ENCODE data around the gene RASA3. TPM values are rescaled to one million over a fixed set of nuclear protein-coding genes. Genes with fewer than 3 reads are reported as not detected.
"Not testable (repeated sequence)": the region's sequence is repeated elsewhere in the genome, so short reads cannot be mapped to it uniquely, and the experiment has no call there.

Gene RASA3
- total RNA-seq, 4 donors from 2014 or later, result 29.5 to 38.1 (median 34.6) TPM

- TF ChIP-seq, protein P1, sequence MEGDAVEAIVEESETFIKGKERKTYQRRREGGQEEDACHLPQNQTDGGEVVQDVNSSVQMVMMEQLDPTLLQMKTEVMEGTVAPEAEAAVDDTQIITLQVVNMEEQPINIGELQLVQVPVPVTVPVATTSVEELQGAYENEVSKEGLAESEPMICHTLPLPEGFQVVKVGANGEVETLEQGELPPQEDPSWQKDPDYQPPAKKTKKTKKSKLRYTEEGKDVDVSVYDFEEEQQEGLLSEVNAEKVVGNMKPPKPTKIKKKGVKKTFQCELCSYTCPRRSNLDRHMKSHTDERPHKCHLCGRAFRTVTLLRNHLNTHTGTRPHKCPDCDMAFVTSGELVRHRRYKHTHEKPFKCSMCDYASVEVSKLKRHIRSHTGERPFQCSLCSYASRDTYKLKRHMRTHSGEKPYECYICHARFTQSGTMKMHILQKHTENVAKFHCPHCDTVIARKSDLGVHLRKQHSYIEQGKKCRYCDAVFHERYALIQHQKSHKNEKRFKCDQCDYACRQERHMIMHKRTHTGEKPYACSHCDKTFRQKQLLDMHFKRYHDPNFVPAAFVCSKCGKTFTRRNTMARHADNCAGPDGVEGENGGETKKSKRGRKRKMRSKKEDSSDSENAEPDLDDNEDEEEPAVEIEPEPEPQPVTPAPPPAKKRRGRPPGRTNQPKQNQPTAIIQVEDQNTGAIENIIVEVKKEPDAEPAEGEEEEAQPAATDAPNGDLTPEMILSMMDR (IDR thresholded peaks at IDR 0.05), result no peak
- TF ChIP-seq POLR2A (IDR thresholded peaks at IDR 0.05; ENCODE audit: low read depth) (no peak), EP300 (IDR thresholded peaks at IDR 0.05) (no peak)
- no peaks in the 10 kb centered on the region for H3K27me3 ChIP-seq
- H3K4me3 ChIP-seq, result no peak overlapping the region
- no peak for DNase-seq (ENCODE audit: extremely low spot score)
- 81% methylated on average over 7 of the region's 7 CpGs for WGBS
- intact Hi-C loops (cut with DNase I), result no loop called here
- no peaks in the 10 kb centered on the region for H3K36me3 ChIP-seq
- H3K27ac ChIP-seq (replicated peaks in 1 of 4), result no peak overlapping the region
- peaks cover 0 to 4% (median 0%) of the 10 kb centered on the region in 4 donors for H3K4me1 ChIP-seq
- no peaks in the 10 kb centered on the region for H3K9me3 ChIP-seq
Measured at GRCh38 chr13:114152285-114152645, 19.8 kb upstream of the RASA3 start.

DNA sequence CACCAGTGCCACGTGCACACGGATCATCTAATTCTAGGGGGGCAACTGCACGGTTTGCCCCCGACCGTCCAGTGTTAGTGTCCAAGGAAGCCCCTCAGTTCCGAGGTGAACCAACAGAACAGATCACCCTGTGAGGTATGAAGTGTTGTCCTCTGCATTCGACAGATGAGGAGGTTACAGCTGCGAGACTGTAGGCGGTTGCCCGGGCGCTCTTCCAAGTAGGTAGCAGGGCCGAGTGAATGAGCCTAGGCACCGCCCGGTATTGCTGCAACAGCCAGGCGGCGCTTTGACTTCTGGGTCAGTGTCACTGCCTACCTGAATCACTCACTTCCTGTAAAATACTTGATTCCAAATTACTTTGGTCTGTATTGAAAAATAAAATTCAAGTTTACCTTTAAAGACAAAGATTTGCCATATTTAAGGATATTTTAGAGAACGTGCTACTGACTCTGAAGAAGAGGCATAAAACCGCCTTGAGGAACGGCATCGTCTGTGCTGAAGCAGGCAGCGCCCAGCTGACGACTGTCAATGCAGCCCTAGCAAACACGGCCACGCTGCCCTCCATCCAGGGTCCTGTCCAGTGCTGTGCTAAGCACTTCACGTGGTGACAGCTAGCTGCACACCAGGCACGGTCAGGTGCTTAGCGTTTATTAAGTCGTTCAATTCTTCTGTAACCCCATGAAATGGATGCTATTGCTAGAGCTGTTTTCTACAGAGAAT lies 19.3 kb upstream of the RASA3 start:
- no peaks in the 10 kb centered on the region for H3K36me3 ChIP-seq
- no peak for DNase-seq (ENCODE audit: extremely low spot score)
- H3K27ac ChIP-seq (replicated peaks in 1 of 4), result no peak overlapping the region
- WGBS, result 81% methylated on average over 28 of the region's 28 CpGs
- intact Hi-C loops (cut with DNase I), result no loop called here
- H3K4me1 ChIP-seq, result peaks cover 0 to 4% (median 0%) of the 10 kb centered on the region in 4 donors
- H3K9me3 ChIP-seq, result no peaks in the 10 kb centered on the region
- no peaks in the 10 kb centered on the region for H3K27me3 ChIP-seq
- TF ChIP-seq POLR2A (IDR thresholded peaks at IDR 0.05; ENCODE audit: low read depth), result no peak
- TF ChIP-seq POLR2AphosphoS5 (IDR thresholded peaks at IDR 0.05), result no peak
- TF ChIP-seq, protein P1 (IDR thresholded peaks at IDR 0.05), result no peak
- TF ChIP-seq EP300 (IDR thresholded peaks at IDR 0.05), result no peak
- no peak overlapping the region for H3K4me3 ChIP-seq

GRCh38 chr13:114151031-114151430 lies 18.6 kb upstream of the RASA3 start:
- no peaks in the 10 kb centered on the region for H3K4me1 ChIP-seq
- no peak overlapping the region for H3K27ac ChIP-seq (replicated peaks in 1 of 4)
- no peaks in the 10 kb centered on the region for H3K27me3 ChIP-seq
- no peaks in the 10 kb centered on the region for H3K9me3 ChIP-seq
- no peaks in the 10 kb centered on the region for H3K36me3 ChIP-seq
- 70% methylated on average over 8 of the region's 10 CpGs for WGBS
- DNase-seq (ENCODE audit: extremely low spot score), result no peak
- intact Hi-C loops (cut with DNase I), result no loop called here
- TF ChIP-seq, protein P1 (IDR thresholded peaks at IDR 0.05), result no peak
- TF ChIP-seq POLR2A (IDR thresholded peaks at IDR 0.05; ENCODE audit: low read depth), result no peak
- no peak overlapping the region for H3K4me3 ChIP-seq

GRCh38 chr13:114149774-114150740 lies 17.6 kb upstream of the RASA3 start:
- no peaks in the 10 kb centered on the region for H3K27me3 ChIP-seq
- no peaks in the 10 kb centered on the region for H3K36me3 ChIP-seq
- 89% methylated on average over 9 of the region's 12 CpGs for WGBS
- H3K4me1 ChIP-seq, result no peaks in the 10 kb centered on the region
- no peak overlapping the region for H3K27ac ChIP-seq (replicated peaks in 1 of 4)
- intact Hi-C loops (cut with DNase I), result no loop called here
- TF ChIP-seq, protein P1 (IDR thresholded peaks at IDR 0.05), result no peak
- TF ChIP-seq POLR2AphosphoS5 (IDR thresholded peaks at IDR 0.05) (no peak), EP300 (IDR thresholded peaks at IDR 0.05) (no peak), POLR2A (IDR thresholded peaks at IDR 0.05; ENCODE audit: low read depth) (no peak)
- DNase-seq (ENCODE audit: extremely low spot score), result no peak
- H3K9me3 ChIP-seq, result no peaks in the 10 kb centered on the region
- H3K4me3 ChIP-seq, result no peak overlapping the region

GRCh38 chr13:114148886-114149285 lies 16.5 kb upstream of the RASA3 start:
- intact Hi-C loops (cut with DNase I); DNase-seq (ENCODE audit: extremely low spot score); H3K4me1 ChIP-seq; H3K9me3 ChIP-seq; H3K4me3 ChIP-seq; H3K27me3 ChIP-seq; H3K27ac ChIP-seq (replicated peaks in 1 of 4); H3K36me3 ChIP-seq: not testable (repeated sequence)
- 96% methylated on average over 19 of the region's 19 CpGs for WGBS

All from esophagus muscularis mucosa (tissue), 4 donors.